ENCODE data around the gene KCNIP4.

KCNIP4 gene

DNA sequence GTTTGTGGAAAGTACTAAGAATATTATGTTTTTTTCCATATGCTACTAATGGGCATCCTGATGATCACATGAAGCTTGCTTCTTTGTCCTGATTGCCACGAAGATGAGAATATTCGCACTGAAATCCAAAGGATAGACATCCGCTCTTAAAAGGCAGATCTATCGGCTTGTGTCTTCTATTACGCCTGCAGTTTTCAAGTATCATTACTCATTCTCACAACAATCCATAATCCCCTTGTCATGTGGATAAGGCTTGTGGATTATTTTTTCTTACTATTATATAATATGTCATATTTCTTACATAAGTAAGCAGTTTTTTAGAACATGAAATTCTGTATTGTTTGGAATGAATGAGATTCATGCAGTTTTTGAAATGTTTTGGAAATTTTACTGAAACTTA, 62.8 kb downstream of the KCNIP4 start:
- Mint-ChIP-seq H3K9me3 (ENCODE audit: low read depth) (peaks cover 4% of the 10 kb centered on the region), H3K27ac (no peak overlapping the region), H3K36me3 (no peaks in the 10 kb centered on the region), H3K4me3 (no peak overlapping the region), H3K4me1 (ENCODE audit: low read depth) (peaks cover 14% of the 10 kb centered on the region), H3K27me3 (no peaks in the 10 kb centered on the region)

DNA sequence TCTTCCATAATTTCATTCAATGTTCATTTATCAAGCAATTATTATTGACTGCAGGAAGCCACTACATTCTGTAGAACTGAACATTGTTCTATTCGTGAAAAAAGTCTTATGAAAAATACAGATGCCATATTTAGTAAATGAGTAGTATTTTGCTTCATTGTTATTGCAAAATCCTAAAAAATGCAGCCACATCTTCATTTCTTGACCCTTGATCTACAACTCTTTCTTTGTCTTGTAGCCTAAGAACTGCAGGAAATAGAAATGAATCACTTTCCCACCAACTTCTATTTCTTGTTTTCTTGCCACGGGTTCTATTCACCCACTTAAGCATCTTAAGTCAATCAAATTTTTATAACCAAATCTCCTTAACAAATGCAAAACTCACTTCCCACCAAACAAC, 63.3 kb downstream of the KCNIP4 start:
- Mint-ChIP-seq H3K27me3 (no peaks in the 10 kb centered on the region), H3K36me3 (no peaks in the 10 kb centered on the region), H3K4me1 (ENCODE audit: low read depth) (peaks cover 14% of the 10 kb centered on the region), H3K4me3 (no peak overlapping the region), H3K9me3 (ENCODE audit: low read depth) (peaks cover 4% of the 10 kb centered on the region), H3K27ac (no peak overlapping the region)

DNA sequence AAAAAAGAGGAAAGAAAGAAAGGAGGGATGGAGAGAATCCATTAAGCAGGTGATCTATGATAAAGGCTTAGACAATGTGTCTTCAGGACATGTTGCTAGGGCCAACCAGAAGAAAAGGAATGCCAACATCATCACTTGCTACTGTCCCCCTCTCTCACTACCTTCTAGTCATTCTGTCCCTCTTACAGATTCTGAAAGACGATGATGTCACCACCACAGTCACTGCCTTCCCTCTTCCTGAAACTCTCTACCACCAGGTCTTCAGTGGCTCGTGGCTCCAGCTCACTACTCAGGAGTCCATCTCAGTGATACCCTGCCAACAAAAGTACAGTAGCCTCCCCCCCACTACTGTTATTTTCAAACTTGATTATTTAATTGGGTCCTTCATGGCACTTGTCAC, 64.0 kb downstream of the KCNIP4 start:
- Mint-ChIP-seq H3K27ac (no peak overlapping the region), H3K27me3 (no peaks in the 10 kb centered on the region), H3K36me3 (no peaks in the 10 kb centered on the region), H3K4me1 (ENCODE audit: low read depth) (peaks cover 14% of the 10 kb centered on the region), H3K9me3 (ENCODE audit: low read depth) (peaks cover 4% of the 10 kb centered on the region), H3K4me3 (no peak overlapping the region)

DNA sequence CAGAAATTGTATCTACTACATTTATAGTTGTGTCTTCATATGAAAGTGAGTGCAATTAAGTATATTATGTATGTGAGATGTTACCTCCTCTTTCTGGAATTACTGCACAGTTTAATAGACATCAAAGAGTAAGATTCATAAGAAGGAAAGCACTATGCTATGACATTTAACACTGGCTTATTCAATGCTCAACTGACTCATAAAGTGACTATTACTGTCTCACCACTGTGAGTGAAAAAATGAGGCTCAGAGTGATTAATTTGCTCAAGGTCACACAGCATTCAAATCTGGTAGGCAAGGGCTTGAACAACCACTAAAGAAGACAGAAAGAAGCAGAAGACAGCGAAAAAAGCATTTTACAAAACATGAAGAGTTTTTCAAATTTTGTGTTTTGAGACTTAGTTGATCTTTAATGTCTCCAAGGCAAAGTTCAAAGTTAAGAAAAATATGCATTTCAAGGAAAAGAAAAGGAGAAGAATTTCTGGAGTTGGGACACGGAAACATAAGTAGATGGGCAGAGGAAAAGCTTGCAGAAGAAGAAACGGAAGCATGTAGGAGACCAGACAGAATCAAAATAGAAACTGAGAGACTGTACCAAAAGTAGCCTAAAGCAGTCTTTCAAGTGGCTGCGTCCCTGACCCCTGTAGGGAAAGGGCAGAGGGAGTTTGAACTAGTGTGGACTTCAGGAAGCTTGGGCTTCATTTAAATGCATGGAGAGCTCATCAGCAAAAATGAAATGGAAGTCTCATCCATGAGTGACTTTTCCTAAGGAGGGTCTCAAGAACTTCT, 66.3 kb downstream of the KCNIP4 start:
- no peaks in the 10 kb centered on the region for H3K27me3 Mint-ChIP-seq
- H3K36me3 Mint-ChIP-seq = no peaks in the 10 kb centered on the region
- no peak overlapping the region for H3K4me3 Mint-ChIP-seq
- H3K27ac Mint-ChIP-seq = peak overlapping the region; percentile 48
- peaks cover 11% of the 10 kb centered on the region for H3K4me1 Mint-ChIP-seq (ENCODE audit: low read depth)
- peaks cover 4% of the 10 kb centered on the region for H3K9me3 Mint-ChIP-seq (ENCODE audit: low read depth)

DNA sequence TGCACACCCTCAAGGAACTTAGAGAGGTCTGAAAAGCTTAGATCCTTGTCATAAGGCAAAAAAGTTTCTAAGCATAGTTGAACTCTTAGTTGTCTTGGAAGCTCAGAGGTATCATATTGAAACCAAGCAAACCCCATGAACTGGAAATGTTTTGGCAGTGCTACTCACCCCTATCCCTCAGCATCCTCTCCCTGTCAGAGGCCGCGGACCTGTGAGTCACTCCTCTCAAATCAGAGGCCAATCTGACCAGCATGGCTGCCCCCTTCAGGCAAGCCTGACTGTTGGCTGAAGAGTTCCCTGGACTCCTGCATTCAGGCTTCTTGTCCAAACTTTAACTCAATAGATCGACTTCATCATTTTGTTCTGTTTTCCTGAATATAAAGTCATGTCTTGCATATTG, 69.4 kb downstream of the KCNIP4 start:
- Mint-ChIP-seq H3K27ac (no peak overlapping the region), H3K4me3 (no peak overlapping the region), H3K4me1 (ENCODE audit: low read depth) (peaks cover 5% of the 10 kb centered on the region), H3K27me3 (no peaks in the 10 kb centered on the region), H3K36me3 (no peaks in the 10 kb centered on the region), H3K9me3 (ENCODE audit: low read depth) (no peaks in the 10 kb centered on the region)

DNA sequence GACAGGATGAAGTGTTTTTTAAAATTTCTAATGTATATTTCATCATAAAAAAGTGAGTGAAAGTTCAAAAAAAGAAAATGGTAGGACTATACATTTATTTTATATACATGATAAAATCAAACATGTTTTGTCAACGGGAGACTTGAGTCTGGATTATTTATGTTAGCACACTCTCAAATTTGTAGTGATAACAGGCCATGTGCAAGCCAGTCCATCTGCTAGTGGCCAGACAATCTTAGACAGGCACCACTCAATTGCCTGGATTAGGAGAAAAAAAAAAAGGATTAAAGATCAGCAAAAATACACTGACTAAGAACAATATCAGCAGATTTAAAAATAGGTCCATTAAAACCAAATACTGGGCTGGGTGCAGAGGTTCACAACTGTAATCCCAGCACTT, 71.9 kb downstream of the KCNIP4 start:
- Mint-ChIP-seq H3K36me3 (no peaks in the 10 kb centered on the region), H3K4me3 (no peak overlapping the region), H3K27me3 (no peaks in the 10 kb centered on the region), H3K9me3 (ENCODE audit: low read depth) (no peaks in the 10 kb centered on the region), H3K27ac (no peak overlapping the region), H3K4me1 (ENCODE audit: low read depth) (peaks cover under 1% of the 10 kb centered on the region)

DNA sequence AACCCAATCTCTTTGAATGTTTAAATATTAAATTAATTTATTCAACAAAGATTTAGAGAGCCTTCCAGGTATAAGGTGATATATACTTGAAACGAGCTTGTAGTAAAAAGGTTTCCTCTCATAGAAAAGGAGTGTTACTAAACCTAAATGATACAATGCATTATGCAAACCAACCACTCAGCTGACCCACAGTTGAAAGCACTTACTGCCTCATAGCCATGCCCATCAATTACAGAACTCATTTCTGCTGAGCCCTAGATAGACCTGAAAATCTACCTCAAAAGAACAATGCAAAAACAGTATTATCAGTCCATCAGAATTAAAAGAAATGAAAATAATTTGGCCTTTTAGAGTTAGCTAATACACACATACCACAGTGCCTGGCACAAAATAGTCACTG, 75.4 kb downstream of the KCNIP4 start:
- Mint-ChIP-seq H3K36me3 (no peaks in the 10 kb centered on the region), H3K9me3 (ENCODE audit: low read depth) (no peaks in the 10 kb centered on the region), H3K27ac (no peak overlapping the region), H3K27me3 (no peaks in the 10 kb centered on the region), H3K4me3 (no peak overlapping the region), H3K4me1 (ENCODE audit: low read depth) (no peaks in the 10 kb centered on the region)

DNA sequence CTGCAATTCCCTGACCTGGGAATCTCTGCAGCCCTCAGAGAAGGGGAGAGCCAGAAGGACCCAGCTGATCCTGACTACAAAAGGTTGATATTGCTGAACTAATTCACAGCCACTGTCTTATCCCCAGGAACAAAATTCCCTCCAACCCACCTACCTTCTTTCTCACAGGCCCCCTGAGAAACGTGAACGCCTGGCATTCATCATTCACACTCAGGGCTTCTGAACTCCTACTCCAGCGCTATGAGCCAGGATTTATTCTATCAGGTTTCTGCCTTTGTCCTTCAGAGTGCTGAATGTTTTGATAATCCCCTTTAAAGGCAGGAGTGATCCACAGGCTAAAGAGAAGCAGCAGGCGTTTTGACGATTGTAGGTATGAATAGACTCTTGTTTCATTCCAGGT, 76.5 kb downstream of the KCNIP4 start:
- no peaks in the 10 kb centered on the region for H3K9me3 Mint-ChIP-seq (ENCODE audit: low read depth)

DNA sequence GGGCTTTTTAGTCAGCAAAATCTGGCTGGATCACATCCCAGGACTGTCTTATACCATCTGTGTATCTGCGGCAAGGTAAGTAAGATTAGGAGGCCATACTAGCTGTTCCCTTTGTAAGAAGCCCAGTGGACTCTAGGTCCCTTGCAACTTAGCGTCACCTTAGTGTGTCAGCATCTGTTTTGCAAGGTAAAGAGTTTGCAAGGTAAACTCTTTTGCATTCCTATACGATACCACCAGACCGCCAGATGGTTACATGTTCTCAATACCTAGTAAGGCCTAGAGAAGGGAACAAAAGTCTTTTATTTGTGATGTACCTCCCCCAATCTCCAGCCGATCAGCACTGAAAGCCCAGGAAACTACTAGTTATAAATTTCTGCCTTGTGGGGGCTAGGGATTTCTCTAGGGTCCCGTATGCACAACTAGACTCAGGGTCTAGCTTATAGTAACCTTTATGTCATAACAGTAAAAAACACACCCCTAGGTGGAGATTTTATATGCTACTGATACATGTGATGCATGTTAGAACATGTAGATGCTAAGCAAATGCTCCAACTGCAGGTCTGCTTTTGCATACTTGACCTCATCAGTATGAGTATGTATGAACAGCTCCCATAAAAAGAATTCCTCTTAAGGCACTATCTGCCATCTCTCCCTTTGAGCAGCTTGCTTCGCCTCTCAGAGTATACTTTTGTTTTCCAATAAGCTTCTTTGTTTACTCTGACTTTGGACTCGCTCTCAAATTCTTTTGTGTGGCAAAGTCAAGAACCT, 78.4 kb downstream of the KCNIP4 start:
- H3K4me3 Mint-ChIP-seq = no peak overlapping the region
- H3K27ac Mint-ChIP-seq = no peak overlapping the region

More for the DNA sequence above, 76.5 kb downstream of the KCNIP4 start:
- H3K4me3 Mint-ChIP-seq = no peak overlapping the region
- H3K4me1 Mint-ChIP-seq (ENCODE audit: low read depth) = no peaks in the 10 kb centered on the region
- no peaks in the 10 kb centered on the region for H3K27me3 Mint-ChIP-seq
- no peak overlapping the region for H3K27ac Mint-ChIP-seq
- H3K36me3 Mint-ChIP-seq = no peaks in the 10 kb centered on the region

DNA sequence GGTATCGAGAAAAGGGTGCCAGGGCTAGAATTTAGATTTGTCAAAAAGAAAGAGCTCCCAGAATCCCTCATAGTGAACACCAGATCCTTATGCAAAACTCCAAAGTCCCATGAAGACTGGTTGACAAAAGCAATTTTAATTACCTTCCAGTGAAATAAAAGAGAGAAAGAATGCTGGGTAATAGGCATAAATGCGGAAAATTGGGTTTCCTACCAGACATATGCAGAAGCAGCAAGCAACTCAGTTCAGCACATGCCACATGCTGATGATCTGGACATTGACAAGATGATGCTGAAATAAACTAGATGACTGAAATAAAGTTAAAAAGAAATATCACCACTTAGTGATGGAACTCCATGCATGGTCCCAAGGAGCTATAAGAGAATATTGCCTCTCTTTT, 83.9 kb downstream of the KCNIP4 start:
- Mint-ChIP-seq H3K36me3 (no peaks in the 10 kb centered on the region), H3K9me3 (ENCODE audit: low read depth) (peaks cover 4% of the 10 kb centered on the region), H3K27me3 (no peaks in the 10 kb centered on the region), H3K4me3 (no peak overlapping the region), H3K27ac (no peak overlapping the region), H3K4me1 (ENCODE audit: low read depth) (no peaks in the 10 kb centered on the region)

More for the DNA sequence above, 78.4 kb downstream of the KCNIP4 start:
- Mint-ChIP-seq H3K36me3 (no peaks in the 10 kb centered on the region), H3K27me3 (no peaks in the 10 kb centered on the region), H3K4me1 (ENCODE audit: low read depth) (no peaks in the 10 kb centered on the region), H3K9me3 (ENCODE audit: low read depth) (no peaks in the 10 kb centered on the region)

DNA sequence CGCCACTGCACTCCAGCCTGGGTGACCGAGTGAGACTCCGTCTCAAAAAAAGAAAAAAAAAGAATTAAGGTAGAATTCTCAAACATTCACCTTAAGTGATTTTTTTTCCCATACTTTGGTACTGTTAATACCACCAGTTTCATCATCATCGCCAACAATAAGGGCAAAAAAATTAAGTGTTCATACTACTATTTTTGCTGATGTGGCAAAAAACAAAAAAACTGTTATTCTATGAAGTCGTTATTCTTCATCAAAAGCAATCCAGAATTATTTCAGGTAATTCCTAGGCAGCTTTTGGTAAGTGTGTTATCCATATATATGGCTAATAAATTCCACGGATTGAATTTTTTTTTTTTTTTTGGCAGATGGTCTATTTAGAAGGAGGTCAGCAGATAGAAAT, 85.7 kb downstream of the KCNIP4 start:
- Mint-ChIP-seq H3K27me3 (no peaks in the 10 kb centered on the region), H3K9me3 (ENCODE audit: low read depth) (peaks cover 4% of the 10 kb centered on the region), H3K36me3 (no peaks in the 10 kb centered on the region), H3K27ac (no peak overlapping the region), H3K4me1 (ENCODE audit: low read depth) (no peaks in the 10 kb centered on the region), H3K4me3 (no peak overlapping the region)

DNA sequence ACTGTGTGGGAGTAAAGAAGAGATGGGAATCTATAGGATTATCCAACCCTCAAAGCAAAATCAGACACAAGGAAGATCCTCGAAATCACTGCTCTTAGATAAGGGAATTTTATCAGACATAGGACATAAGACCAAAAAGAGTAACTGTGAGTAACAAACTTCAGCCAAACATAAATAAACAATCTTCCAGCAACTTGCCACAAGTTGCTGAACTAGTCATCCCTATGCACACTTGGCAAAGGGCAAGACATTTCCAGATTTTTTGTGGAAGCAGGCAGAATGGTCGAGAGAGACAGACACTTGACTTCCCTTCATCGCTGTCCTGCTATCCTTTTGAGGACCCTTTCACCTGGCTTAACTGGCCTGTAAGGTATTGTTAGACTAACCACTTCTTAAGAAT, 89.6 kb downstream of the KCNIP4 start:
- Mint-ChIP-seq H3K4me1 (ENCODE audit: low read depth) (no peaks in the 10 kb centered on the region), H3K9me3 (ENCODE audit: low read depth) (peaks cover 4% of the 10 kb centered on the region), H3K36me3 (no peaks in the 10 kb centered on the region), H3K27me3 (no peaks in the 10 kb centered on the region), H3K4me3 (no peak overlapping the region), H3K27ac (no peak overlapping the region)

DNA sequence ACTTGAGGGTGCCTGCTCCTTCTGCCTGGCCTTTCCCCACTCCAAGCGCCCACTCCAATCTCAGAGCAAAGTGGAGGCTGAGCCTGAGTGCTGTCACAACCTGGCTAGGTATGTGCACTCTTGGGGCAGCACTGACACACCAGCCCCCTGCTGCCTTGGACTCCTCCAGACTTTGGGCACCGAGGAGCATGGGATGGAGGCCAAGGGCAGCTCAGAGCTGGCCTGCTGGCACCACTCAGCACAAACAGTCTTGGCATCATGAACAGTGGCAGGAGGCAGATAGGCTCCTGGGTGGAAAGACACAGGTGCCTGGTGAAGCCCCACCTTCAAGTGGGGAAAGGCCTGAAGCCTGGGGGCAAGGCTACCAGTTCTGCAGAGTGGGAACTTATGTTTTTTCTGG, 91.8 kb downstream of the KCNIP4 start:
- no peaks in the 10 kb centered on the region for H3K9me3 Mint-ChIP-seq (ENCODE audit: low read depth)
- H3K27me3 Mint-ChIP-seq = no peaks in the 10 kb centered on the region
- H3K4me1 Mint-ChIP-seq (ENCODE audit: low read depth) = no peaks in the 10 kb centered on the region
- H3K4me3 Mint-ChIP-seq = no peak overlapping the region
- no peak overlapping the region for H3K27ac Mint-ChIP-seq
- no peaks in the 10 kb centered on the region for H3K36me3 Mint-ChIP-seq

DNA sequence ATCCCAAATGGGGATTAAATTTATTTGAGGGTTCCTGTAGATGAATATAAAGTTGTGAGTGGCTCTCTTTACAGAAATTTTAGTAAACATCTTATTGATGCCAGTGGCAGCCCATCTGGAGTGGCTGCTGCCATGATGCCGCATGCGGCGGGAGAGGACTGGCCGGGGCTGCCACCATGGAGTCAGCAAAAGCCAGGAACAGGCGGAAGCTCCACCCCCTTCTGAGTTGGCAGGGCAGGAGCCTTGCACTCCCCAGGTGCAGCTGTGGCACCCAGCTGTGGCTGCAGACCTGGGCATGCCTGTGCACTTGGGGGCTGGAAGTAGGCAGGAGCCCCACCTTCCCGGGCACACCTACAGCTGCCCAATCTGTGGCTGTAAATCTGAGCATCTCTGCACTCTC, 92.3 kb downstream of the KCNIP4 start:
- Mint-ChIP-seq H3K9me3 (ENCODE audit: low read depth) (no peaks in the 10 kb centered on the region), H3K4me3 (no peak overlapping the region), H3K27me3 (no peaks in the 10 kb centered on the region), H3K36me3 (no peaks in the 10 kb centered on the region), H3K27ac (no peak overlapping the region), H3K4me1 (ENCODE audit: low read depth) (no peaks in the 10 kb centered on the region)

DNA sequence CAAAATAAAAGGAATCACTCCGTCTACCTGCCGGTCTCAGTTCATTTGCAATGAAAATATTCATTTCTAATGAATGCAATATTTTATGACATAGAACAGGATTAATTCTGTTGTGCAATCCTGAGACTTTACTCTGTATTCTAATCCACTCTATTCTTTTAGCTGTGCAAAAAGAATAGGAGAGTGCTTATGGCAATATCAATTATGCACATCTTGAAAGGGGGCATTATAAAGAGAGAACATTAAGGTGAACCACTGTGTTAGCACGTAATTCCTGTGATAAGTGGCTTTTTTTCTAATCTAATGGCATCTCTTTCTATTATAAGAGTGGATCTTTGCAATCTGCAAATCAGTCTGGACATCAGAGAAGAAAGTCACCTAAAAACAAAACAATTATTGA, 99.5 kb downstream of the KCNIP4 start:
- no peaks in the 10 kb centered on the region for H3K27me3 Mint-ChIP-seq
- H3K4me3 Mint-ChIP-seq = no peak overlapping the region
- no peaks in the 10 kb centered on the region for H3K4me1 Mint-ChIP-seq (ENCODE audit: low read depth)
- no peak overlapping the region for H3K27ac Mint-ChIP-seq
- no peaks in the 10 kb centered on the region for H3K9me3 Mint-ChIP-seq (ENCODE audit: low read depth)
- no peaks in the 10 kb centered on the region for H3K36me3 Mint-ChIP-seq

DNA sequence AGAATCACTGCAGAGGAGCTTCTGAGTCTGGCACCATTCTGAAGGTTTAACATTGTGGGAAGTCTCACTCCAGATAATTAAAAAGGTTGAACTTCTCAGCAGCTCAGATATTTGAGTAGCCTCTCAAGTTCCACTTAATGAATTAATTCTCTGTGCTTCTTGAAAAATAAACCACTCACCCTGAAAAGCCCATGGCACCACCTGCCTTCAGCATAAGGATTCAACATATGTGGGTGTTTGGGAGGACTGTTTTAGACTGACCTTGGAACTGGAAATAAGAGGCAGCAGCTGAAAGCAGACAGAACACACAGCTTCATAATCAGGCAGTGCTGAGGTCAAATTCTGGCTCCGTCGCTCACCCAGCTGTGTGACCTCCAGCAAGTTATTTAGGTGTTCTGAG, 100.6 kb downstream of the KCNIP4 start:
- Mint-ChIP-seq H3K36me3 (no peaks in the 10 kb centered on the region), H3K4me1 (ENCODE audit: low read depth) (no peaks in the 10 kb centered on the region), H3K9me3 (ENCODE audit: low read depth) (no peaks in the 10 kb centered on the region), H3K27ac (no peak overlapping the region), H3K27me3 (no peaks in the 10 kb centered on the region), H3K4me3 (no peak overlapping the region)

All from activated naive CD8-positive, alpha-beta T cell (primary cell).